ENCODE data around the gene HOXA9.

The HOXA9 gene

DNA sequence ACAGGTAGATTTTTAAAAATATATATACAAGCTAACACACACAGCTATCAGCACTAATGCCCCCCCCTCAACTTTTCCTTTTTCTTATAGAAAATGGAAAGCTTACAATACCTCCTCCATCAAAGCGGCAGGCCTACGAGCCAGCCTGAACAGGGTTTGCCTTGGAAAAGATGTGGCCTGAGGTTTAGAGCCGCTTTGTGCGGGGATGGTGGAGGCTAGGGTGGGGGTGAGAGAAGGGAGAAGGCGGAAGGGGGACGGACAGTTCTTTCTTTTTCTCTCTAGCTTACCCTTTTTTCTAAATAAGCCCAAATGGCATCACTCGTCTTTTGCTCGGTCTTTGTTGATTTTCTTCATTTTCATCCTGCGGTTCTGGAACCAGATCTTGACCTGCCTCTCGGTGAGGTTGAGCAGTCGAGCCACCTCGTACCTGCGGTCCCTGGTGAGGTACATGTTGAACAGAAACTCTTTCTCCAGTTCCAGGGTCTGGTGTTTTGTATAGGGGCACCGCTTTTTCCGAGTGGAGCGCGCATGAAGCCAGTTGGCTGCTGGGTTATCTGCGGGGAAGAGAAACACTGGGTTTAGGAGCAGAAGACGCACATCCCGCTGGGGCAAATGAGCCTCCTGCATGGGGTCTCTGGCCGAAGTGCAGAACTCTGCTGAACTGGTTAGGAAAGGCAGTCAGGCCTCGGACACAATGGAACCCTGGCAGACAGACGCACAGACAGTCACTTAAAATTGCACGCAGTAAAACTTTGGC, 1.9 kb downstream of the HOXA9 start:
- no peak for FAIRE-seq

DNA sequence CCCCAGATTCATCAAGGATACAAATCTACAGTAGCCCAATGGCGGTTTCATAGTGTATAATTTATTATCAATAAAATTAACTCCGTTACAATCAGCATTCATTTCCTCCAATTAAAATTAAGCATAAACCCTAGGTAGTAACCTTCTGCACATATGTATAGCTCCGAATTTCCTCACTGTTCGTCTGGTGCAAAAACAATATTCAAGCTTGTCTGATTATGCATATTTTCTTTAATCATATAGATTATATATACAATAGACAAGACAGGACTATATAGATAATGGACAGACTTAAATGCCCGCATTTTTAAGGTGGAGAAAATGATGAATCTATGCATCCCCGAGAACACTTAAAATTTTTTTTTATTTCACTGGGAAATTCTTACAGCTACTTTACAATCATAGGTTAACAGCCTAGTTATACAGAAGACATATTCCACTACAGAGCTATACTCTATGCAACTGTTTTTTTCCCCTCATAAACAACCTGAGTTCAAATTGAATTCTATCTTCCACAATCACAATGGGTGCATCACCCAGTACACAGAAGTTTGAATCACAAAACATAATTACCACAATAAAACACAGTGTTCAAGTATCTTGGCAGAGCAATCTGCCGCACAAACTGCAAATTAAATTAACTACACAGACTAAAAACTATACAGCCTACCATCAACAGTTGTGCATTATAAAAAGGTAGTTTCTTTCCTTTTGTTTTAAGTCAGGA, 2.6 kb downstream of the HOXA9 start:
- FAIRE-seq, result no peak

DNA sequence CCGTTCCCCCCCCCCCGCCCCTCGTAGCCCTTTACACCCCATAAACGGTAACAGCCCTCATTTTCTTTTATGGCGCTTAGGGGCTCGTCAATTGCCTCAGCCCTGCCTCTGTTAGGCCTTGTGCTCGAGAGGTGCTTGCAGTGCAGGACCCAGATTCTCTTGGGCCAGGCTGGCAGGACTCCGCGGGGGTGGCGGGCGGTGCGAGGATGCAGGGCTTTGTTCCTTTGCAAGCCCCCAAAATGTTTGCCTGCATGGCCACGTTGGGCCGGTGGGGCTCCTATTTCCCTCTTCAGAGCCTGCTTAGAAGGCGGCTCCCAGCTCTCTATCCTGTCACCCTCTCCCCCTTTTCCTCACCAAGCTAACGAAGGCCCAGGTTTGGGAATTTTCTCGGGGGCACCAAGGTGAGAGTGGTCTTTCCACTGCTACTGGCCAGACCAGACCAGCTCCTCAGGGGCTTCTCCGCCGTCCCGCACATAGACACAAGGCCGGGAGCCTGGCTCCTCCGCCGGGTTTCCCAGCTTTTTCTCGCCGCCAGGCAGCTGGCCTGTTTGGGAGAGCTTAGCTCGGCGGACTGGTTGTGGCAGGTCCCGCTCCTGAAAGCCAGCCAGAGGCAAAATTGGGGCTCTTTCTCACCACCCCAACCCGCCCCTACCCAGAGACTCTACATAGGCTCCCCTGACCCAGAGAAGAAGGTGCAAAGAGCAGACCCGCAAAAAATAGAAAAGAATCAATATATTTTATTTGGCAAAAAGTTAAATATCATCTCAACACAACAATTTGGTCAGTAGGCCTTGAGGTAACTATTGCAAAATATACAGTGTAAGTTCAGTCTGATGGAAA, 3.4 kb downstream of the HOXA9 start:
- no peak for FAIRE-seq

DNA sequence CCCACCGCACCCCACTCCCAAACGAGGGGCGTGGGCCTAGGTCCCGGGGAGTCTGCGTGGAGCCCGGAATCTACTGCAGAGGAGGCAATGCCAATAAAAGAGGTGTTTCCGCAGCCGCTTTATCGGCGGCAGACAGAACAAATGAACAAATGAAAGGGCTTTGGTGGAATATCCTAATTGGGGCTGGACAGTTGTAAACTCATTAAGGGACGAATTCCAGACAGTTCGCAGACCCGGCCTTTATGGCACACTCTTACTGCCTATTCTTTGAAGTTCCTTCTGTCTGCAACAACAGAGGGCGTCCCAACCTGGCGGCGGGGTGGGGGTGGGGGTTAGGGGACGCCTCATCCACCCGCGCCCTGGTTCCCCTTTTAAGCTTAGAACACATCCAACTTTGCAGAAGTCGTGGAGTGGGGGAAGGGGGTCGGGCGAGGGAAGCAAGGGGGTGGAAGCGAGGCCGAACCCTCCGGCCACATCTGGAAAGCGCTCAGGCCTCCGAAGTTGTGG, 4.1 kb downstream of the HOXA9 start:
- no peak for FAIRE-seq

DNA sequence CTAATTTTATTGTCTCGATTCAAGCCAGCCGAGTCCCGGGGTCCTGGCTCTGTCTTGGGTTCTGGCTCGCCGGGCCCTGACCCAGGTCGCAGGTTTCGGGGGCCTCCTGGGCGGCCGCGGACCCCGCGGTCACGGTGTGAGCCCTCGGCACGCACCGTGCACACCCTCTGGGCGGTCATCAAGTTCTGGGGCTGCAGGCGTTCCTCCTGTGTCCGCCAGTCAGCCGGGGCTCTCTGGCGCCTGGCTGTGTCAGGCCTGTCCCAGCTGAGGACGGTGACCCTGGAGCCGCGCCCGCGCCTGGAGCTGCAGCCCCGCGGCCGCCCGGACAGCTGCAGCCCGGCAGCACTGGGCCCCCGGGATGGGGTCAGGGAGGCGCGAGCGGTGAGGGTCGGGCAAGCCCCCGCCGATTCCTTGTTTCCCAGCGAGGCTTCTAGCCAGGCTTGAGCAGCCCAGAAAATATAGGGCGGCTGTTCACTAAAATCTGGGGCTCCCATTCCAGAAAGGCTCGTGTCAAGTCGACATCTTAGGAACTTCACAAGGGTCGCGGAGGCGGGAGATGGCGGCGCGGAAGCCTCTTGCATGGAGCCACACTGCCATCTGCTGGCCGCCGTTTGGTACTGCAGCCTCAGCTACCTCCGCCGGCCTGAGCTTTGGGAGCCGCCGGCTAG, 4.7 kb downstream of the HOXA9 start:
- no peak for FAIRE-seq

DNA sequence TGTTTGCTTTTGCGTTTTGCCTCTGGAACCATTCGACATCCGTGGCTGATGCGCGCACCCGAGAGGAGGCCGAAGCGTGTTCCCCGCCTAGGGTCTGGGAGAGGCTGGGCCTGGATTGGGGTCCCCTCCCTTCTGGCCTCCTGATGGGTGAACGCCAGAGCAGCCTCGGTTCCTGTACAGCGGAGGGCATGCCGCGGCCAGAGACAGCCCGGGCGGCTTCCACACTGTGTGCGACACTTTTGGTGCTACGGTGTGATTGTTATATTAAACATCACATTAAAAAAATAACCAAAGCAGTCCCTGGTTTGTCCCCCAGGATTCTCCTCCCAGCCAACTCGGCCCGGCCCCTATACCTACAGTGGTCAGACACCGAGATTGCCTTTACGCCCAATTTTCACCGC, 5.2 kb downstream of the HOXA9 start:
- FAIRE-seq, result no peak

DNA sequence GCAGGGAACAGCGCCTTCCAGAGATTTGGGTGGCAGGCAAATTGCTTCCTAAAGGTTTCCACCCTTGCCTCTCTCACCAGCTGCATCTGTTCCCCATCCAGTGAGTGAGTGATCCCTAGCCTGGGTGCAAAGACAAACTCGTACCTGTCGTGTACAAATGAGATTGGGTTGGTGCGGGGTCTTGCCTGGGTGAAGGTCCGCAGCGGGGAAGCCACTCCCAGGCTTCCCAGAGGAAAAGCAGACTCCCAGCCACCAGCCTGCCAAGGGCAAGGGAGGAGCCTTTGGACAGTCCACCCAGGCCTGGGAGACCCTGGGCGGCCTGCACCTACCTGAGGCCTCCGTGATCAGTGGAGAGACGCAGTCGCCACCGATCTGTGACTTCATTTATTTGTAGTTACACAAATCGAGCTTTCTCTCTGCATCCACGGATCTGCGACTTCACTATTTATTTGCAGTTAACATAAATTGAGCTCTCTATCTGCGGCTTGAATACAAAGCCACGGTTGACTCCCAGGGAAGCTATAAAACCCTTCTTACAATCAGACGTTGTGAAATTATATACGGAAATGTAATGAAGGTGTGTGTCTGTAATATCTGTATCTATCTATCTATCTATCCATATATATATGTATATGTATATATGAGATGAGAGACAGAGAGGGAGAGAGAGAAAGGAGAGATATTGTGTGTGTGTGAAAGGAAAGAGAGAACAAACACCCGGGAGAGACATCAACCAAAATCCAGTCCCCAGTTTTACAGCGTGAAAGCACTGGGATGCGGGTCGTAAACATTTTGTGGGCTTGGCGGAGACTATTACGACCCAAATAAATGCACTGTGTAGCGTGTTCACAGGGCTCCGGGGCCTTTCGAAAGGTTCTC, 5.8 kb downstream of the HOXA9 start:
- no peak for FAIRE-seq

DNA sequence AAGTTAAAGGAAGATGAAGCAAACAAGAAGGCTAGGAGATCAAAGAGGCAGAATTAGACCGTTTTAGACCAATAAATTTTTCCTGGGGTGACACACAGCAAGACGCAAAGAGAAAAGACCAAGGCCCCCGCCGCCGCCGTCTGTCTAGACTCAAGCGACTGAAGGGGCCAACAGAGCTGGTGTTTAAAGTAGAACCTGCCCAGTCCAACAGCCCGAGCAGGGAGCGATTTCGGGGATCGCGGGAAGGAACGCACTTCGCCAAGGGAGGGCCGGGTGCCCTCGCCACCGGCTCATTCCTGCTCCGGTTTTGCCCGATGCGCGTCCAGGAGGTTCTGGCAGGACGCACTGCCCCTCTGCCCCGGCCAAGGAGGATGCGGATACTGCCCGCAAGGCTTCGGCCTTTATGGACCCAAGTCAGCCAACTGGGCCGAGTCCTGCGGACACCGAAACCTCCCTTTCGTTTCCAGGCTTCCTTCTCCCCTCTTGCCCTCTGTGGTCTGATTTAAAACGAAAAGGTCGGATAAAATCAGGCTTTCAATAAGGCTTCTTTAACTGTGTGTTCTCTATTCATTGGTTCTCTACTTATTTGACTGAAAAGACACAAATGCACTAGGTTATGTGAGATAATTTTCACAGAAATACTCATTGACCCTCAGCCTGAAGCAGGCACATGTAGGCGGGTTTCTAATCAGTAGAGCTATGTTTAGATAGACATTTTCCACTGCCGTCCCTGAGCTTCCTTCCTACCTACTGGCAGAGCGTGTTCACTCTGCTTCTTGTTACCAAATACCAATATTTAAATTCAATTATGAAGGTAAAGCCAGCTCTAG, 6.7 kb downstream of the HOXA9 start:
- no peak for FAIRE-seq

DNA sequence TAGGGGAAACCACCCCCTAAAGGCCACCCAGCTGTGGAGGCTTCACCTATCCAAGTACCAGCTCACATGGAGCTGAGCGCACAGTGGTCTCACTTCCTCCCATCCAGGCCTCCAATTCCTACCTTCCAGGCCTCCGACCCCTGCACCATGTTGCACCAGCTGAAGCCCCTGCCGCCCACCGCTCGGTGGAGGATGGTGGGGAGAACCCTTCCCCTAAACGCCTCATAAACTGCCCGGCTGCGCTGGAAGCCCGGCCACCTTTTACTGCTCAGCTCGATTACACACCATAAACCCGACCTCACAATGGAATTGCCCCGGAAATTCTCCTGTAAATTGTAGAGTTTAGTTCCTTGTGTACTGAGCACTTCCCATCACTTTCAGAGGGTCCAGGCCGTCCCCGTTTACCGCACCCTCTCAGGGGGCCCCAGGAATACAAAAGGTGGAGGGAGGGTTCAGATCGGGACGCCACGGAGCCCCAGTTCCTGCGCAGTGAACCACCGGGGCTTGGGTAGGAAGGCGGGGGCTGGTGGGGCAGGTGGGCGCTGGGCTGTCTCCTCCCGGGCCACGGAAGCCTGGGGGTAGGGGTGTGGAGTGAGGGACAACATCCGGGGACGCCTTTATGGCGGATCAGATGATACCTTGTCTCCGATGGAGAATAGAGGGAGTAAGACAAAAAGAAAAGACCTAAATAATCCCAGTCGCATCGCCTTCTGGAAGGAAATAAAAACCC, 7.5 kb downstream of the HOXA9 start:
- no peak for FAIRE-seq

DNA sequence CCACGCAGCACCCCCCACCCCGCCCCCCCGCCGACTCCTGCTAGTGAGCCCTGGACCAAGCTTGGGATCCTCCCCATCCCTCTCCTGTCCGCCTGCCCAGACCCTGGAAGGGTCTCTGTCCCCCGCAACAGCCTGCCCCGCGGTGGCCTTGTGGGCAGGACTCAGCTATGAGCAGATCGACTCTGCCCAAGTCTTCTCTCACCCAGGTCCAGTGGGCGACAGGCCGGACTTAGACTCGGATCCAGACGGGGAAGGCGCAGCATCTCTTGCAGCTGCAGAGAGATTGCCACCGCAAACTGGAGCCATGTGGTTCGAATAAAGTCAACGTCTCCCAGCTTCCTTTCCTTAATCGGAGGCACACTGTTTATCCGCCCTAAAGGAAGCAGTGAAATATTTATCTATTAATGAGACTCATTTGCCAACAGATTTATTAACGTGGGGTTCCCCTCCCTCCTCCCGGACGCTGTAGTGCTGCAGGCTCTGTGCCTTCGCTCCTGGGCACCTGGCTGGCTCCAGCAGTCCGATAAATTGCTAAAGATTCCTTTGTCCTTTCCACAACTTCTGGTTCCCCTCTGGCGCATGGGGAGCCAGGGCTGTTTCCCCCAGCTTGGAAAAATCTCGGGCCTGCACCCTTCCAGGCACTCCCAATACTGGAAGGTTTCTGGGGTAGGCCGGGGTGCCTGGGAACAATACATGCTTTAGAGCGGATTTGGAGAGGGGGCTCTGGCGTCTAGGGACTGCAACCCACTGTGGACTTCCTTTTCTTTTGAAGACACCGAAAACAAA, 8.2 kb downstream of the HOXA9 start:
- no peak for FAIRE-seq

DNA sequence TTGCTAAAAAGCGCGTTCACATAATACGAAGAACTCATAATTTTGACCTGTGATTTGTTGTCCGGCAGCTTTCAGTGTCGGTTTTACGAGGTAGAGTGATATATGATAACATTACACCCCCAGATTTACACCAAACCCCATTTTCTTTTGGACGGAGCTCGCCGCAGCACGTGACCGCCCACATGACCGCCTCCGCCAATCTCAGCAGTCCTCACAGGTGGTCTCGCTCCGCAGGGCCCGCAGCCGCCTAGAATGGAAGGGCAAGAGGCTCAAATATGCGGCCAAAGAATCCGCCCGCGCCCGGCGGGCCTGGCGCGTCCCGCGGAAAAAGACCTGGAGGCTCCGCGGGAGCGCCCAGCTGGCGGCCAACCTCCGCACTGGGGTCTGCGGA, 8.8 kb downstream of the HOXA9 start, which contains the start of gene HOXA7:
Gene HOXA7, minus strand, starts transcription at position 168 of the 391 bp plus-strand sequence. Its CDS starts 130 bp downstream, at position 38.
- FAIRE-seq, result no peak

DNA sequence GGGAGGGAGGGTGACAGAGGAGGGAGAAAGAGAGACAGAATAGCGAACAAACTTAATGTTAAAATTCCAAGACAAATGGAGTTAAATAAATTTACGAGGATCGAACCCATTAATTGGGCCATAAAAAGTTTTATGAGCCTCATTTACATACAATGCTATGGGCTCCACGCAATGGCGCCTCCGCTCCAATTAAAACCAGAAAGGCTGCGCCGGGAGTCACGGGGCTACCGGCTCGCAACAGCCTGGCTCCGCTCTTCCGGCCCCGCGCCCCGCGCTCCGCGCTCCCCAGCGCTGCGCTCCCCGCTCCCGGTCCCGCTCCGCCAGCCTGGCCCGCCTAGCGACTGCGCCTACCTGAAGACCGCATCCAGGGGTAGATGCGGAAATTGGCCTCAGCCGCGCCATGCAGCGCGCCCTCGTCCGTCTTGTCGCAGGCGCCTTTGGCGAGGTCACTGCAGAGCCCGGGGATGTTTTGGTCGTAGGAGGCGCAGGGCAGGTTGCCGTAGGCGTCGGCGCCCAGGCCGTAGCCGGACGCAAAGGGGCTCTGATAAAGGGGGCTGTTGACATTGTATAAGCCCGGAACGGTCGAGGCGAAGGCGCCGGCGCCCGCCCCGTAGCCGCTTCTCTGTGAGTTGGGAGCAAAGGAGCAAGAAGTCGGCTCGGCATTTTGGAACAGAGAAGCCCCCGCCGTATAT, 9.4 kb downstream of the HOXA9 start:
- FAIRE-seq, result no peak

DNA sequence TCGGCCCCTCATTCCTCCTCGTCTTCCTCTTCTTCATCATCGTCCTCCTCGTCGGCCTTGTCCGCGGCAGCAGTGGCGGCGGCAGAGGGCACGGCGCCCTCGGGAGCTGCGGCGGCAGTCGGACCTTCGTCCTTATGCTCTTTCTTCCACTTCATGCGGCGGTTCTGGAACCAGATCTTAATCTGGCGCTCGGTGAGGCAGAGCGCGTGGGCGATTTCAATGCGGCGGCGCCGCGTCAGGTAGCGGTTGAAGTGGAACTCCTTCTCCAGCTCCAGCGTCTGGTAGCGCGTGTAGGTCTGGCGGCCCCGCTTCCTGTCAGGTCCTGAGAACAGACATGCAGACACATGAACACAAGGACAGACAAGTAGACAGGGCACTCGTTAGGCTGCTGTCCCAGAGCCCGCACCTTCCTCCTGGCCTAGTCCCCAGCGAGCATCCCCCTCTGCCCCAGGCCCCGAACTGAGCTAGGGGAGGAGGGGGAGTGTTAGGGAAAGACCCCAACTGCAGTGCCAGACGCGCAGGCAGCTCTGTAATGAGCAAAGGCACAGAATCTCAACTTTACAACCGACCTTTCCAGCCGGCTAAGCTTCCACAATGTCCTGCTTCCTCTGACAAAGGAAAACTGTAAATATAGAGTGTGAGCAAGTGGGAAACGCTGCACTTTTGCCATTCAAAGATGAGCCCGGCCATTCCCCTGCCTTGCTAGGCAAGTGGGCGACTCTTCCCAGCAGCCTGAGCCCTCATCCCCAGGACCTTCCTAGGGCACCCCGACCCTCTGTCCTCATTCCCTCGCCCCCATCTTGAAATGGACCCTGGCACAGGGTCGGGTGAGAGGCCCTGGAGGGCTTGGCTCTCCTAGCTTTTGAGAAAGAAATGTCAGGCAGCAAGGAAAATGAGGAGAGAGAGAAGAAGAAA, 10.2 kb downstream of the HOXA9 start:
- no peak for FAIRE-seq

DNA sequence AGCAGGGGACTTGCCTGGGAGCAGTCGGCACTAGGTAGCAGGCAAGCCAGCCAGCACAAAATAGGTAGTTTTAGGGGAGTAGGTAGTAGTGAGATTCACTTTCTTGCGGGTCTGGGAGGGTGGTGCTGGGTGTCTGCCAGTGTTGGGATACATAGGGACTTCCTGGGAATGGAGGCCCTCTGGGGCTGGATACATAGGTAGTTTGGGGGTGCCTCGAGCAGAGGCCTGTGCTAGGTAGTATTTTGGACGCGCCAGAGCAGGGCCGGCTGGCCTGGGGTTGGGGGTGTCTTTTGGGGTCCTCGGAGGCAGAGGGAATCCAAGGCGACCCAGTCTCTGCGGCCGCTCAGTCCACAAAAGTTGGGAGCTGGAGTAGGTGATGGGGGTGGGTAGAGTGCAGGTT, 11.0 kb downstream of the HOXA9 start:
- FAIRE-seq, result no peak

DNA sequence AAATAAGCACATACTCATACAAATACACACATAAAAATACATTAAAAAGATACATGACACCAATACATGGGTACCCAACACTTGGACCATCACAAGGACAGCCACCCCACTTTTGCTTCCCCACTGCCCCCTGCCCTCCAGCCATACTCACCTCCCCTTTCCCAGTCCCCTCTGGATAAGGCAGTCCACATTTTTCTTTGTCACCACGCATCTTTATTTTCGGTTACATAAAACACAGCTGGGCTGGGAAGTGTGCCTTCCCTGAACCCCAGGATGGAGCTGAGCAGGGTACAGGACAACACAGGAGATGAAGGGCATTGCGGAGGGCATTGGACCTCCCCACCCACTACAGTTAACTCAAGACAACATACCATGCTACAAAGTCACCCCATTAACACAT, 11.8 kb downstream of the HOXA9 start:
- FAIRE-seq, result no peak

DNA sequence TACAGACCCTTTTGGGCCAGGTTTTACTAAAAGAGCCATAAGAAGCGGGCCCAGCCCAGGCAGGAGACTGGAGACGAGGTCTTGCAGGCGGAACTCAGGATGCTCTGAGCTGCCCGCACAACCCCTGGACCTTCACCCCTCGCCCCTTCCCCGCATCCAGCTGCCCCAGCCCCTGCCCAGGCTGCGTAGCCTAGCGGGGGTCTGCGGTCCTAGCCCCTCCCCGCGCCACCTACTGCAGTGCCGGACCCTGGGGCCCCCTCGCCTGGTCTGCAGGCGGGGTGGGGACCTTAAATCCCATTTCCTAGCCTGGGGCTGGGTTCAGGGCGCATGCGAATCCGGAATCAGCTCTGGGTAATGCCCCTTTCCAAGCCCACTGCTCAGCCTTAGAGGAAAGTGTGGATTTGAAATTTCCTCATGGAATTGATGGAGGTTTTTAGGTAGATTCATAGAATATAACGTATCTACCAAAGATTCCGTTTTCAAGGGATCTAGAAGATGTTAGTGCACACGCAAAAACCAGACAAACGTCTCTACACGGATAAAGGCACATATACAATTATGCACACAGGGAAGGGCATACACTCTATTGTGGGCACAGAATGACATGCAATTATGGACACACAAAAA, 12.4 kb downstream of the HOXA9 start:
- no peak for FAIRE-seq

Data from colon (tissue), 2 donors.